ENCODE measurements around the gene SEC24B. TPM values are rescaled to one million over a fixed set of nuclear protein-coding genes. Genes with fewer than 3 reads are reported as not detected.
"Not testable (repeated sequence)": the region's sequence is repeated elsewhere in the genome, so short reads cannot be mapped to it uniquely, and the experiment has no call there.

SEC24B gene
- total RNA-seq, 1 donor from 2014 or later = 32.3 TPM

DNA sequence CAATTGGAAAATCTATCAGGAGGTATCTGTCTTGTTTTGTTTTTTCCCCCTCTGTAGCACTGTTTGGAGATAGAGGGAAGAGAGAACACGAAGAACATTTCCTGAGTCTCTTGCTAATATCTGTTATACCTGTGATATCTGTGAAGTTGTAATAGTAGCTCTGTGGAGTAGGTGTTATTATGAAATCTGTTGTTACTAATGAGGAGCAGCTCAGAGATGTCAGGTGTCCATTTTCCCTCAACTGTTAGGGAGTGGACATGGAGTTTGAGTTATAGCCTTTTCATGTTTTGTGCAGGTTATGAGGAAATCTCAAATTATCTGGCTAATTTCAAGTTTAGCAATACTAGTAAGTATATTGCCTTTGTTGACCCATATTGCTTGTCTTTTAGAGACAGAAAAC, 52.4 kb downstream of the SEC24B start:
- peaks cover 45% of the 10 kb centered on the region for H3K36me3 Mint-ChIP-seq (ENCODE audit: low read depth)
- no peak overlapping the region for H3K27ac Mint-ChIP-seq
- intact Hi-C loops (cut with micrococcal nuclease) = no loop called here
- no peaks in the 10 kb centered on the region for H3K9me3 Mint-ChIP-seq
- no peak for DNase-seq (ENCODE audit: low spot score)
- no peaks in the 10 kb centered on the region for H3K27me3 Mint-ChIP-seq (ENCODE audit: low read depth)
- no peak overlapping the region for H3K4me3 Mint-ChIP-seq (ENCODE audit: low read depth)
- H3K4me1 Mint-ChIP-seq (ENCODE audit: low read depth) = peaks cover 3% of the 10 kb centered on the region

- no peaks in the 10 kb centered on the region for H3K9me3 Mint-ChIP-seq
- H3K36me3 Mint-ChIP-seq (ENCODE audit: low read depth) = peaks cover 56% of the 10 kb centered on the region
- no peak for DNase-seq (ENCODE audit: low spot score)
- intact Hi-C loops (cut with micrococcal nuclease) = no loop called here
- H3K4me1 Mint-ChIP-seq (ENCODE audit: low read depth) = no peaks in the 10 kb centered on the region
- no peaks in the 10 kb centered on the region for H3K27me3 Mint-ChIP-seq (ENCODE audit: low read depth)
- H3K27ac Mint-ChIP-seq = no peak overlapping the region
- H3K4me3 Mint-ChIP-seq (ENCODE audit: low read depth) = no peak overlapping the region
These were observed 60.9 kb downstream of the SEC24B start for GRCh38 chr4:109494563-109494962.

GRCh38 chr4:109495514-109495913, 61.9 kb downstream of the SEC24B start:
- DNase-seq (ENCODE audit: low spot score) = no peak
- Mint-ChIP-seq H3K4me3 (ENCODE audit: low read depth) (no peak overlapping the region), H3K27me3 (ENCODE audit: low read depth) (no peaks in the 10 kb centered on the region), H3K36me3 (ENCODE audit: low read depth) (peaks cover 59% of the 10 kb centered on the region), H3K9me3 (no peaks in the 10 kb centered on the region), H3K27ac (no peak overlapping the region), H3K4me1 (ENCODE audit: low read depth) (no peaks in the 10 kb centered on the region)
- intact Hi-C loops (cut with micrococcal nuclease) = no loop called here

DNA sequence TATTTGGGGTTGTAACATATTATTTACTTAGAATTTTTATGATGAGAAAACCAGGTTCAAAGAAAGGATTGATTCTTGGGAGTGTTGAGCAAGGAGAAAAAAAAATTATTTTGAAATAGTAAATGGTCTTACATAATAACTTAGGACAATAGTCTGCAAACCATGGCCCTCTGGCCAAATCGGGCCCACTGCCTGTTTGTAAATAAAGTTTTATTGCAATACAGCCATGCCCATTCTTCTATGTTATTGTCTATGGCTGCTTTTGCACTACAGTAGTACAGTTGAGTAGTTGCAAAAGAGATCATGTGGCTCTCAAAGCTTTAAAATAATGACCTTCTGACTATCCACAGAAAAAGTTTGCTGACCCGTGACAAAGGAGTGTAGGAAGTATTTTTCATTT, 63.3 kb downstream of the SEC24B start:
- DNase-seq (ENCODE audit: low spot score) = no peak
- H3K9me3 Mint-ChIP-seq = no peaks in the 10 kb centered on the region
- H3K4me1 Mint-ChIP-seq (ENCODE audit: low read depth) = no peaks in the 10 kb centered on the region
- H3K4me3 Mint-ChIP-seq (ENCODE audit: low read depth) = no peak overlapping the region
- H3K27ac Mint-ChIP-seq = no peak overlapping the region
- intact Hi-C loops (cut with micrococcal nuclease) = no loop called here
- no peaks in the 10 kb centered on the region for H3K27me3 Mint-ChIP-seq (ENCODE audit: low read depth)
- peaks cover 57% of the 10 kb centered on the region for H3K36me3 Mint-ChIP-seq (ENCODE audit: low read depth)

DNA sequence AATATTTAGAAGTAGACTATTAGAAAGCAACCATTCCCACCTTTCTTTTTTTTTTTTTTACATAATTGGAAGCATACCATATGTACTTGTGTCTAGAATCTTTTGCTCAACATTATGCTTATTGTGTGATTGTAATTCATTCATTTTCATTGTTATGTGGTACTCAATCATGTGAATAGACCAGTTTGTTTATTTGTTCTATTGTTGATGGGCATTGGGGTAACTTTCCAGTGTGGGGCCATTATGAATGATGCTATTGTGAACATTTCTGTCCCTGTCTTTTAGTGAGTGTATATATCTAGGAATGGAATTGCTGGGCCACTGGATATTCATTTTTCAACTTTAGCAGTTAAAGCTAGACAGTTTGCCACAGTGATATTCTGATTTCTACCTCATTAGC, 63.9 kb downstream of the SEC24B start:
- H3K4me3 Mint-ChIP-seq (ENCODE audit: low read depth) = no peak overlapping the region
- peaks cover 57% of the 10 kb centered on the region for H3K36me3 Mint-ChIP-seq (ENCODE audit: low read depth)
- DNase-seq (ENCODE audit: low spot score) = no peak
- no peaks in the 10 kb centered on the region for H3K9me3 Mint-ChIP-seq
- no peak overlapping the region for H3K27ac Mint-ChIP-seq
- no peaks in the 10 kb centered on the region for H3K4me1 Mint-ChIP-seq (ENCODE audit: low read depth)
- intact Hi-C loops (cut with micrococcal nuclease) = no loop called here
- no peaks in the 10 kb centered on the region for H3K27me3 Mint-ChIP-seq (ENCODE audit: low read depth)

- DNase-seq (ENCODE audit: low spot score) = no peak
- intact Hi-C loops (cut with micrococcal nuclease) = no loop called here
- H3K9me3 Mint-ChIP-seq = no peaks in the 10 kb centered on the region
- H3K4me1 Mint-ChIP-seq (ENCODE audit: low read depth) = peaks cover 1% of the 10 kb centered on the region
- peaks cover 61% of the 10 kb centered on the region for H3K36me3 Mint-ChIP-seq (ENCODE audit: low read depth)
- H3K27me3 Mint-ChIP-seq (ENCODE audit: low read depth) = no peaks in the 10 kb centered on the region
- no peak overlapping the region for H3K27ac Mint-ChIP-seq
- H3K4me3 Mint-ChIP-seq (ENCODE audit: low read depth) = no peak overlapping the region
These were observed 65.9 kb downstream of the SEC24B start for GRCh38 chr4:109499513-109499912.

GRCh38 chr4:109506890-109507289, 73.3 kb downstream of the SEC24B start:
- intact Hi-C loops (cut with micrococcal nuclease) = no loop called here
- H3K4me3 Mint-ChIP-seq (ENCODE audit: low read depth) = no peak overlapping the region
- peaks cover 63% of the 10 kb centered on the region for H3K36me3 Mint-ChIP-seq (ENCODE audit: low read depth)
- no peak for DNase-seq (ENCODE audit: low spot score)
- H3K4me1 Mint-ChIP-seq (ENCODE audit: low read depth) = peaks cover 1% of the 10 kb centered on the region
- H3K27me3 Mint-ChIP-seq (ENCODE audit: low read depth) = no peaks in the 10 kb centered on the region
- H3K27ac Mint-ChIP-seq = no peak overlapping the region
- no peaks in the 10 kb centered on the region for H3K9me3 Mint-ChIP-seq

DNA sequence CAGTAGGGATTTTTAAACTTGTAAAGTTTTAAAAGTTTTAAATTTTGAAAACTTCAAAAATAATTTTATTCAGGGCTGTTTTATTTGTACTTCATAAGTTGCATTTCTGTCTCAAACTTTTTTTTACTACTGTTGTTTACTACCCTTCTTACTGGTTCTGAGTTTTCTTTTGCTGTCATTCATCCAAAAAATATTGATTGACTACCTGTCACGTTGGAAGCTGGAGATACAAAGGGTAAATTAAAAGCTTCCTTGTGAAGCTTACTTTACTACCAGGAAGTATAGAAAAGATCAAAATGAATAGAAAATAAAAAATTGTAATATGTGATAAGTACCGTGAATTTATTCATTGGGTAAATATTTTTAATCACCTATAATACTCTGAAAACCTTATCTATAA, 77.1 kb downstream of the SEC24B start:
- no peak overlapping the region for H3K4me3 Mint-ChIP-seq (ENCODE audit: low read depth)
- no peak overlapping the region for H3K27ac Mint-ChIP-seq
- no peaks in the 10 kb centered on the region for H3K27me3 Mint-ChIP-seq (ENCODE audit: low read depth)
- H3K36me3 Mint-ChIP-seq (ENCODE audit: low read depth) = peaks cover 59% of the 10 kb centered on the region
- intact Hi-C loops (cut with micrococcal nuclease) = no loop called here
- no peaks in the 10 kb centered on the region for H3K9me3 Mint-ChIP-seq
- no peak for DNase-seq (ENCODE audit: low spot score)
- no peaks in the 10 kb centered on the region for H3K4me1 Mint-ChIP-seq (ENCODE audit: low read depth)

DNA sequence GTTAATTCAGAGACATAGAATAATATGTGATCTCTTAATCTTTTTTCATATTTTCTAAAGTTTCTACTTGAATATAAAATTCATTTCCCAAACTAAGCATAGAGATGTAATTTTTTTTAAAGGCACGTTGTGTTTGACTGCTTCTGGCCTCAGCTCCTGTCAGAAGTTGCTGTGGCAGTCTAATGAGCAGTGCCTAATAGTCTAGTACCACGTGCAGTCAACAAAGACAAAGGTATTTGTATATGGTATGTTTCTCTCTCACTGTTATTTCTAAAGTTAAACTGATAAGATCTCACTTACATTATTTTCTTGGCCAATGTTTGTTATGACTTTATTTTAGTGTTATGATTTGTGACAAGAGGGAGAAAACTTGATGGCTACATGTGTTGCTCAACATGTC, 77.8 kb downstream of the SEC24B start:
- H3K36me3 Mint-ChIP-seq (ENCODE audit: low read depth) = peaks cover 56% of the 10 kb centered on the region
- intact Hi-C loops (cut with micrococcal nuclease) = no loop called here
- DNase-seq (ENCODE audit: low spot score) = no peak
- no peak overlapping the region for H3K27ac Mint-ChIP-seq
- H3K4me3 Mint-ChIP-seq (ENCODE audit: low read depth) = no peak overlapping the region
- H3K27me3 Mint-ChIP-seq (ENCODE audit: low read depth) = no peaks in the 10 kb centered on the region
- no peaks in the 10 kb centered on the region for H3K4me1 Mint-ChIP-seq (ENCODE audit: low read depth)
- no peaks in the 10 kb centered on the region for H3K9me3 Mint-ChIP-seq

- H3K9me3 Mint-ChIP-seq; DNase-seq (ENCODE audit: low spot score); H3K4me3 Mint-ChIP-seq (ENCODE audit: low read depth); H3K27me3 Mint-ChIP-seq (ENCODE audit: low read depth); H3K4me1 Mint-ChIP-seq (ENCODE audit: low read depth); H3K27ac Mint-ChIP-seq; intact Hi-C loops (cut with micrococcal nuclease): not testable (repeated sequence)
- H3K36me3 Mint-ChIP-seq (ENCODE audit: low read depth) = peaks cover 60% of the 10 kb centered on the region
These were observed 79.8 kb downstream of the SEC24B start for GRCh38 chr4:109513368-109513767.

DNA sequence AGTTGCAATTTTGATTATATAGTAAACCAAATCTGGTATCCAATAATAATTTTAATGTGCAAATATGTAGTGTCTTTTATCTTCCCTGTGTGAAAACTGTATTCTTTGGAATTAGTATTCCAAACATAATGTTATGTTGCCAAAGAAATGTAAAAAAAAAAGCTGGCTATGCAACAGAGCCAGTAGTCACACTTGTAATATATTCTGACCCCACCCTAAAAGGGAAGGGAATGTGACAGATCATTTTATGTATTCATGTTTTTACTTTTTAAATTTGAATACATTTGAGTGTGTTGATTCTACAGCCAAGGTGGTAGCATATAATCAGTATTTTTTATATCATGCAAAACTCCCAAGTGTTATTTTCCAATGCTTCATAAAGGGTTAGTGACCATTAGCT, 98.6 kb downstream of the SEC24B start:
- H3K9me3 Mint-ChIP-seq = no peaks in the 10 kb centered on the region
- no peaks in the 10 kb centered on the region for H3K27me3 Mint-ChIP-seq (ENCODE audit: low read depth)
- no peak for DNase-seq (ENCODE audit: low spot score)
- intact Hi-C loops (cut with micrococcal nuclease) = no loop called here
- H3K4me1 Mint-ChIP-seq (ENCODE audit: low read depth) = no peaks in the 10 kb centered on the region
- no peak overlapping the region for H3K4me3 Mint-ChIP-seq (ENCODE audit: low read depth)
- peaks cover 70% of the 10 kb centered on the region for H3K36me3 Mint-ChIP-seq (ENCODE audit: low read depth)
- no peak overlapping the region for H3K27ac Mint-ChIP-seq

GRCh38 chr4:109545401-109545800, 111.8 kb downstream of the SEC24B start:
- H3K4me3 Mint-ChIP-seq (ENCODE audit: low read depth) = no peak overlapping the region
- H3K27me3 Mint-ChIP-seq (ENCODE audit: low read depth) = no peaks in the 10 kb centered on the region
- no peak overlapping the region for H3K27ac Mint-ChIP-seq
- intact Hi-C loops (cut with micrococcal nuclease) = no loop called here
- DNase-seq (ENCODE audit: low spot score) = no peak
- peaks cover 40% of the 10 kb centered on the region for H3K36me3 Mint-ChIP-seq (ENCODE audit: low read depth)
- H3K4me1 Mint-ChIP-seq (ENCODE audit: low read depth) = peaks cover 8% of the 10 kb centered on the region
- peaks cover 4% of the 10 kb centered on the region for H3K9me3 Mint-ChIP-seq

DNA sequence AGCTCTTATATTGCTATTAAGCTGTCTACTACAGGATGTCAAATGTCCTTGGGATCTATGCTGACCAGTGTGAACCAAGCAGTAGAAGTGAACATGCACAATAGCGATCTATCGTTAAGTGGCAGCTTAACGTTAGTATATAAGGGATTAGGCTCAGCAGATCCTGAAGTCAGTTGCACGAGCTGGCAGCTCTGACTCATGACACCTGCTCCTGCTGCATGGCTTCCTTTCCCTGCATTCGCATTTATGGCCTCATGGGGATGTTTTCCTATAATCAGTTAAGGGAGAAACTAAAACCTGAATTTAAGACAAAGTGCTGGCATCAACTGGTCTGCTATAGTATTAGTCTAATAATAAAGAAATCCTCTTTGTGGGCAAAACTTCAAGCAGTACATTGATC, 113.8 kb downstream of the SEC24B start:
- Mint-ChIP-seq H3K9me3 (peaks cover 4% of the 10 kb centered on the region), H3K27ac (no peak overlapping the region), H3K27me3 (ENCODE audit: low read depth) (no peaks in the 10 kb centered on the region)

GRCh38 chr4:109548655-109549054, 115.0 kb downstream of the SEC24B start:
- Mint-ChIP-seq H3K36me3 (ENCODE audit: low read depth) (peaks cover 20% of the 10 kb centered on the region), H3K9me3 (peaks cover 4% of the 10 kb centered on the region), H3K27ac (no peak overlapping the region), H3K4me1 (ENCODE audit: low read depth) (peaks cover 8% of the 10 kb centered on the region), H3K27me3 (ENCODE audit: low read depth) (no peaks in the 10 kb centered on the region), H3K4me3 (ENCODE audit: low read depth) (no peak overlapping the region)
- intact Hi-C loops (cut with micrococcal nuclease) = no loop called here
- no peak for DNase-seq (ENCODE audit: low spot score)

More for the DNA sequence above, 113.8 kb downstream of the SEC24B start:
- intact Hi-C loops (cut with micrococcal nuclease) = no loop called here
- no peak overlapping the region for H3K4me3 Mint-ChIP-seq (ENCODE audit: low read depth)
- peaks cover 29% of the 10 kb centered on the region for H3K36me3 Mint-ChIP-seq (ENCODE audit: low read depth)
- no peak for DNase-seq (ENCODE audit: low spot score)
- H3K4me1 Mint-ChIP-seq (ENCODE audit: low read depth) = peaks cover 8% of the 10 kb centered on the region

Measured in activated T-helper 2 cell treated with anti-CD3 and anti-CD28 coated beads, Interferon-gamma antibody, Interleukin-2, Interleukin-4, amounts not matched to agents 10 μg/mL and 5 μg/mL and 100 μg/mL, durations not matched to agents 14 hours and 24 hours and 36 hours (primary cell).